AG04449 (cell line): ENCODE data around the gene ARSK.

Experiments used
- CTCF ChIA-PET: fragments of 350-600 bp; formaldehyde crosslinking; extraction: SDS; loops from one replicate; lab custom pipeline; 2021; ENCODE audit warnings: antibody characterized with exemption; lab: Yijun Ruan, JAX
- POLR2A ChIA-PET: fragments of 400-600, 350-600 bp; formaldehyde crosslinking; extraction: SDS; loops from one replicate; lab custom pipeline; 2020; ENCODE audit warnings: antibody characterized with exemption, inconsistent platforms; lab: Yijun Ruan, JAX
- DNase-seq: peaks from one replicate; pipeline ENCODE4 v3.0.0-alpha.2; 2010; ENCODE audit warnings: low read depth, low spot score
- H3K4me3 ChIP-seq: 2 replicates; pipeline ENCODE4 v1.5.1; 2011; ENCODE audit warnings: low read depth, mild to moderate bottlenecking, control low read depth, low read length
- TF ChIP-seq, protein P1 (sequence below): IDR thresholded peaks from one replicate; pipeline ENCODE4 v1.5.1; 2011; ENCODE audit warnings: mild to moderate bottlenecking, moderate library complexity, low read length, control low read depth, inconsistent platforms; ENCODE audit not compliant: insufficient read depth; ENCODE audit errors: missing control alignments

The ARSK gene, protein sequence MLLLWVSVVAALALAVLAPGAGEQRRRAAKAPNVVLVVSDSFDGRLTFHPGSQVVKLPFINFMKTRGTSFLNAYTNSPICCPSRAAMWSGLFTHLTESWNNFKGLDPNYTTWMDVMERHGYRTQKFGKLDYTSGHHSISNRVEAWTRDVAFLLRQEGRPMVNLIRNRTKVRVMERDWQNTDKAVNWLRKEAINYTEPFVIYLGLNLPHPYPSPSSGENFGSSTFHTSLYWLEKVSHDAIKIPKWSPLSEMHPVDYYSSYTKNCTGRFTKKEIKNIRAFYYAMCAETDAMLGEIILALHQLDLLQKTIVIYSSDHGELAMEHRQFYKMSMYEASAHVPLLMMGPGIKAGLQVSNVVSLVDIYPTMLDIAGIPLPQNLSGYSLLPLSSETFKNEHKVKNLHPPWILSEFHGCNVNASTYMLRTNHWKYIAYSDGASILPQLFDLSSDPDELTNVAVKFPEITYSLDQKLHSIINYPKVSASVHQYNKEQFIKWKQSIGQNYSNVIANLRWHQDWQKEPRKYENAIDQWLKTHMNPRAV

DNA sequence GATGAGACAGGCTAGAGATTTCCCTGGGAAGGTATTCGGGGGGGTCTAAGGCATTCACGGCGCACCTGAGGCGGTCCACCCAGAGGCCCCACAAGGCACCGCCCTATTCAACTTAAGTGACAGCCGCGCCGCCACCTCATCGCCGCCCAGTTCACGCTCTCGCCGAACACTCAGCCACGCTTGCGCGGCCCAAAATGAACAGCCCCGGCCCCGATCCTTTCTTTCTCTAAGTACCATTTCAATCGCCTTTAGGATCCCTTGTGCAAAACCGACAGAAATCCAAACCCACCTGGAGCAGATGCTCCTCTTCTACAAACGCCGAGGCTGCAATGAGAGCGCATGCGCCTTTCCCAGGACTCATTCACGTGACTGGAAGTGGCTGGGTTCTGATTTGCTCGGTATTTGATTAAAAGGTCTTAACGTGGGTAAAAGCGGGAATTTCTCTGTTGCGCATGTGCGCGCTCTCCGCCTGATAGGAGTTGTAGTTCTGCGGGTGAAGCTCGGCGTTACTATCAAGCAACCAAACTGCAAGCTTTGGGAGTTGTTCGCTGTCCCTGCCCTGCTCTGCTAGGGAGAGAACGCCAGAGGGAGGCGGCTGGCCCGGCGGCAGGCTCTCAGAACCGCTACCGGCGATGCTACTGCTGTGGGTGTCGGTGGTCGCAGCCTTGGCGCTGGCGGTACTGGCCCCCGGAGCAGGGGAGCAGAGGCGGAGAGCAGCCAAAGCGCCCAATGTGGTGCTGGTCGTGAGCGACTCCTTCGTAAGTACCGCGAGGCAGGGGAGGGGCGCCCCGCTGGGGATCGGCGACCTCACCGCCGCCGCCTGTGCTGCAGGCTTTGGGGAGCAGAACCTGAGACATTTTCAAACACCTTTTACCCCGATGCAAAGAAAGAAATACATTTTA is at the start of gene ARSK, which contains the start of gene SKIC3:
ARSK (plus strand) TSS at position 455 of the 902 bp plus-strand sequence; CDS start at position 633, 178 bp downstream.
SKIC3 (minus strand) TSS at position 331 of the 902 bp plus-strand sequence. CDS start 7,827 bp downstream, outside the sequence.
- peak within 1 kb of the TSS; percentile 85 for H3K4me3 ChIP-seq
- POLR2A ChIA-PET = interaction anchor here (1.0 kb wide), 3 partner anchors 11 to 184 kb away, joined by 3 to 4 read pairs (median 3); partner anchors contain the start of gene RFESD
- DNase-seq = peak; percentile 98
- TF ChIP-seq, protein P1, sequence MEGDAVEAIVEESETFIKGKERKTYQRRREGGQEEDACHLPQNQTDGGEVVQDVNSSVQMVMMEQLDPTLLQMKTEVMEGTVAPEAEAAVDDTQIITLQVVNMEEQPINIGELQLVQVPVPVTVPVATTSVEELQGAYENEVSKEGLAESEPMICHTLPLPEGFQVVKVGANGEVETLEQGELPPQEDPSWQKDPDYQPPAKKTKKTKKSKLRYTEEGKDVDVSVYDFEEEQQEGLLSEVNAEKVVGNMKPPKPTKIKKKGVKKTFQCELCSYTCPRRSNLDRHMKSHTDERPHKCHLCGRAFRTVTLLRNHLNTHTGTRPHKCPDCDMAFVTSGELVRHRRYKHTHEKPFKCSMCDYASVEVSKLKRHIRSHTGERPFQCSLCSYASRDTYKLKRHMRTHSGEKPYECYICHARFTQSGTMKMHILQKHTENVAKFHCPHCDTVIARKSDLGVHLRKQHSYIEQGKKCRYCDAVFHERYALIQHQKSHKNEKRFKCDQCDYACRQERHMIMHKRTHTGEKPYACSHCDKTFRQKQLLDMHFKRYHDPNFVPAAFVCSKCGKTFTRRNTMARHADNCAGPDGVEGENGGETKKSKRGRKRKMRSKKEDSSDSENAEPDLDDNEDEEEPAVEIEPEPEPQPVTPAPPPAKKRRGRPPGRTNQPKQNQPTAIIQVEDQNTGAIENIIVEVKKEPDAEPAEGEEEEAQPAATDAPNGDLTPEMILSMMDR = peak; percentile 65
- CTCF ChIA-PET = interaction anchor here (1.8 kb wide), 1 partner anchor 292 kb away, joined by 3 read pairs; no protein-coding TSS in a partner anchor

DNA sequence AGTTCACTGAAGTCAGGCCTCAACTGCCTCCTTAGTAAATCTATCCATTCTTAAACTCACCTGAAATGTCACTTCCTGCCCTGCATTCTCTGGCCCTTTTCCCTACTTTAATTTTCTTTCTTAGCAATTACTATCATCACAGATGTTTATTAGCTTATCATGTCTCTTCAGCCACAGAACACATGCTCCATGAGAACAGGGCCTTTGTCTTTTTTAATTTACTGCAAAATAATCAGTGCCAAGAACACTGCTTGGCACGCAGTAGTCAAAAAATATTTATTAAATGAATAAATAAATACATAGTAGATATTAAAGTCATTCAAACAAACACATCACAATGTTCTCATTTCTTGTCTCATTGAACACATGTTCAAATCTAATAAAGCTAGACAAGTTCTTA is 46.4 kb upstream of the ARSK start:
- no peak overlapping the region for H3K4me3 ChIP-seq
- DNase-seq = no peak
- ChIA-PET CTCF (no interaction called here), POLR2A (no interaction called here)
- TF ChIP-seq, protein P1 = no peak

DNA sequence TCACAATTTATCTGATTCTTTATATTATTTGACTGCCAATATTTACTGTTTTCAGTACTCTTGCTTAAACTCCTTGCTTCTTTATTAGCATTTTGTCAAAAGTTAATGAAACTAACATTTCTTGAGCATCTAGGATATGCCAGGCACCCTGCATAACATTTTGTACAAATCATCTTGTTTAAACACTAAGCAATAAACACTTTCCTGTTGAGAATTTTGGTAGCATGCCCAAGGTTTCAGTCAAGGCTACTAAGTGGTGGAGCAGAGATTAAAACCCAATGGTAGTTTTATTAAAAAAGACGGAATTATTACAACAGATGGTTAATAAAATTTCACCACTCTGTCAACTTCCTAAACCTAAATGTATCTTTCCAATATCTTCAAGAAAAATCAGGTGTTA is 43.3 kb upstream of the ARSK start:
- ChIA-PET CTCF (no interaction called here), POLR2A (no interaction called here)
- TF ChIP-seq, protein P1 = no peak
- no peak overlapping the region for H3K4me3 ChIP-seq
- no peak for DNase-seq

DNA sequence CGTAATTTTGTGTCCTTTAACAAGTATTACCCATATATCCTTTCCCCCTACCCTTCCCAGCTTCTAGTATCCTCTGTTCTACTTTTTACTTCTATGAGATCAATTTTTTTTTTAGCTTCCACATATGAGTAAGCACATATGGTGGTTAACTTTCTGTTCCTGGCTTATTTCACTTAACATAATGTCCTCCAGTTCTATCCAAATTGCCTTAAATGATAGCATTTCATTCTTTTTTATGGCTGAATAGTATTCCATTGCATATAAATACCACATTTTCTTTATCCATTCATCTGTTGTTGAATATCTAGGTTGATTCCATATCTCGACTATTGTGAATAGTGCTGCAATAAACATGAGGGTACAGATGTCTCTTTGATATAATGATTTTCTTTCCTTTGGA is 36.5 kb upstream of the ARSK start:
- no peak for DNase-seq
- ChIA-PET POLR2A (no interaction called here), CTCF (interaction anchor here (1.0 kb wide), 1 partner anchor 328 kb away, joined by 3 read pairs; no protein-coding TSS in a partner anchor)
- TF ChIP-seq, protein P1 = no peak
- H3K4me3 ChIP-seq = no peak overlapping the region

DNA sequence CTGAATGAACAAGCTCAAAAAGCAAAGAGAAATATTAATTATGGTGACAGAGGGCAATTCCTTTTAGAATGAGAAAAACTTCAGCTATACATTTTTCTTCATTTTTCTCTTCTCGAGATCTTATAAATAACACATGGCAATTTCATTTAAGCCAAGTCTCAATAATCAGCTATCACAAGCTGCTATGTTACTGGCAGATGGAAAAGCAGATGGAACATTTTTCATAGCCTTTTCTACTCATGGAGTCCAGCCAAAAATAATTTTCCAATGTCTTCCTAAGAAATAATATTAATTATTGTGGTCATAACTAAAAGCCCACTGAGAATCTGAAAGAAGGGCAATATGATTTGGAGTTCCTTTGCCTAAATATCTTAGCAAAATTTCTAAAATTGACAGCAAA is 35.8 kb upstream of the ARSK start:
- TF ChIP-seq, protein P1 = no peak
- ChIA-PET POLR2A (no interaction called here), CTCF (interaction anchor here (1.0 kb wide), 1 partner anchor 328 kb away, joined by 3 read pairs; no protein-coding TSS in a partner anchor)
- H3K4me3 ChIP-seq = no peak overlapping the region
- no peak for DNase-seq
